Measurements from ENCODE around the gene S100A8.
"Not testable (repeated sequence)": the region's sequence is repeated elsewhere in the genome, so short reads cannot be mapped to it uniquely, and the experiment has no call there.

Gene S100A8

DNA sequence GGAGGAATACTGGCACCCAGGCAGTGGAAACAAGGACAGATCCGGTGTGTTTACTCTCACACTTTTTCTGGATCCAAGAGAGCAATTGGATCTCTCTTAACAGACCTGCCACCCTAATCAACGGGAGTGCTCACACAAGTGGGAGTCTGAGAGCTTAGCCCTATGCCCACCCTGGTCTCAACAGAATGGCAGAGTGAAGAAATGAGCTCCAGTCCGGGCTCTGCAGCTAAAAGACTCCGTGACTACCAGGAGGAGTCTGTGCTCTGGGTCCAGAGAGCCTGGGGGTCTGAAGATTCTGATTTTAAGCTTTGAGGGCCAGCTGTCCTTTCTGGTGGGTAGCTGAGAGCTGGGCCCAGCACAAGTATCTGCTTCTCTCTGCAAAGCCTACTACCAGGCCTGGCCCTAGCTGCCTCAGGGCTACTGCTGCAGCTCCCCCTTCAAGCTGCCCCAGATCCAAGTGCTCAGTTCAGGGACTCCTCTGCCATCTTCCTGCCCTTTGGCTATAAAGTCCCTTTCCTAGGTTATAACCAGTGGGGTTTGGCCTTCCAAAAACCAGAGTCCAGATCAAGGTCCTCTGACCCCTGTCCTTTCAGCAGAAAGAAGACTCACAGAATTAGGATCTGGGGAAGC is 29.3 kb downstream of the S100A8 start:
- no peak for DNase-seq (ENCODE audit: low read depth)

DNA sequence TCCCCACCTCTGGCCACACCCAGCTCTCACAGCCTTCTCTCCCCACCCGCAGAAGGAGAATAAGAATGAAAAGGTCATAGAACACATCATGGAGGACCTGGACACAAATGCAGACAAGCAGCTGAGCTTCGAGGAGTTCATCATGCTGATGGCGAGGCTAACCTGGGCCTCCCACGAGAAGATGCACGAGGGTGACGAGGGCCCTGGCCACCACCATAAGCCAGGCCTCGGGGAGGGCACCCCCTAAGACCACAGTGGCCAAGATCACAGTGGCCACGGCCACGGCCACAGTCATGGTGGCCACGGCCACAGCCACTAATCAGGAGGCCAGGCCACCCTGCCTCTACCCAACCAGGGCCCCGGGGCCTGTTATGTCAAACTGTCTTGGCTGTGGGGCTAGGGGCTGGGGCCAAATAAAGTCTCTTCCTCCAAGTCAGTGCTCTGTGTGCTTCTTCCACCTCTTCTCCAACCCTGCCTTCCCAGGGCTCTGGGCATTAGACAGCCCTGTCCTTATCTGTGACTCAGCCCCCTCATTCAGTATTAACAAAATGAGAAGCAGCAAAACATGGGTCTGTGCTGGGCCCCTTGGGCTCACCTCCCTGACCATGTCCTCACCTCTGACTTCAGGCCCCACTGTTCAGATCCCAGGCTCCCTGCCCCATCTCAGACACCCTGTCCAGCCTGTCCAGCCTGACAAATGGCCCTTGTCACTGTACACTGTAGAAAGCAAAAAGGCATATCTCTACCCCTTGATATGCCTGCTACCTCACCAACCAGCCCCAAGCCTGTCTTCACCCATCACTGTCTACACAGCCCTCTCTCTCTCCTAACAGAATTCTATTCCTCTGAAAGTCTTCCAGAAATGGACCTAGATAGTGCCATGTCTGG is 30.0 kb downstream of the S100A8 start:
- DNase-seq (ENCODE audit: low read depth), result no peak

DNA sequence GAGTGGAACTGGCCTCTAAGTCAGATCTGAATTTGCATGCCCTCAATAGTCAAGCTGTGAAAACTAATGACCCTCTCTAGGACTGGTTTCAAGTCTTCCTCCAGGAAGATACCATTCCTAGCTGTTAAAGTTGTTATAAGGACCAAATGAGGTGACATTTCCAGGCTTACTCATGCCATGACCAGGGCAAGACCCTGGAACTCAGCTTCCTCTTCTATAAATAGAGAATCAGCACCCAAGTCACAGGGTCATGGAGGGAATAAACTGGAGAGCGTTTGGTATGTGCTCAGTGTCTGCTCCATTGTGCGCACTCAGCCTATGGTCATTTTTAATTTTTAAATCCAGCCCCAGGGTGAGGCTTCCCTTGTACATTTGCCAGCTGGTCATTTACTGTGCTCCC is 30.7 kb downstream of the S100A8 start:
- no peak for DNase-seq (ENCODE audit: low read depth)

DNA sequence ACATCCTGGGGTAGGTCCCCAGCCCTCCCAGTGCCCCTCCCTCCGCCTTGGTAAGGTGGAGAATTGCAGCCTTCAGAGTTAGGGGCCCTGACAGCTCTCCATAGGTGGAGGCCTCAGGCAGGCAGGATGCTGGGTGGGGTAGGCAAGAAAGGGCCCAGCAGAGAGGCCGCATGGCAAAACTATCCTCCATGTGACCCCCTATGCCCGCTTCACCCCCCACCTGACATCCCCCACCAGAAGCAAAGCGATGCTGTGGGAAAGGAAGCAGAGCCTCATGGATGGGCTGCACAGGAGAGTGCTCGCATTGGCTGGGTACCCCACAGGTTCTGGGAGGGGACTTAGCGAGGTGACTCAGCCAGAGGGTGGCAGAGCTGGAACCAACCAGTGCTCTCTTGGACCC is 31.6 kb downstream of the S100A8 start:
- no peak for DNase-seq (ENCODE audit: low read depth)

DNA sequence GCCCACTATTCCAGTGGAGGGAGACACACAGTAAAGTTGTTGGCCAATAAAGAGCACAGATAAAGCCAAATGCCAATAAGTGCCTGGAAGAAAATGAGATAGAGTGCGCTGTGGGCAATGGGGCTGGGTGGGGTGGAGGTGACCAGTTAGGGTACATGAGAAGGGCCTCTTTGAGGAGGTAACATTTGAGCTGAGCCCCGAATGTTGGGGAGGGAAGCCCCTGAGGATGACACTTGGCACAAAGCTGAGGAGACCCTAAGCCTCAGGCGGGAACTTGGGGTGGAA is 32.2 kb downstream of the S100A8 start:
- no peak for DNase-seq (ENCODE audit: low read depth)

DNA sequence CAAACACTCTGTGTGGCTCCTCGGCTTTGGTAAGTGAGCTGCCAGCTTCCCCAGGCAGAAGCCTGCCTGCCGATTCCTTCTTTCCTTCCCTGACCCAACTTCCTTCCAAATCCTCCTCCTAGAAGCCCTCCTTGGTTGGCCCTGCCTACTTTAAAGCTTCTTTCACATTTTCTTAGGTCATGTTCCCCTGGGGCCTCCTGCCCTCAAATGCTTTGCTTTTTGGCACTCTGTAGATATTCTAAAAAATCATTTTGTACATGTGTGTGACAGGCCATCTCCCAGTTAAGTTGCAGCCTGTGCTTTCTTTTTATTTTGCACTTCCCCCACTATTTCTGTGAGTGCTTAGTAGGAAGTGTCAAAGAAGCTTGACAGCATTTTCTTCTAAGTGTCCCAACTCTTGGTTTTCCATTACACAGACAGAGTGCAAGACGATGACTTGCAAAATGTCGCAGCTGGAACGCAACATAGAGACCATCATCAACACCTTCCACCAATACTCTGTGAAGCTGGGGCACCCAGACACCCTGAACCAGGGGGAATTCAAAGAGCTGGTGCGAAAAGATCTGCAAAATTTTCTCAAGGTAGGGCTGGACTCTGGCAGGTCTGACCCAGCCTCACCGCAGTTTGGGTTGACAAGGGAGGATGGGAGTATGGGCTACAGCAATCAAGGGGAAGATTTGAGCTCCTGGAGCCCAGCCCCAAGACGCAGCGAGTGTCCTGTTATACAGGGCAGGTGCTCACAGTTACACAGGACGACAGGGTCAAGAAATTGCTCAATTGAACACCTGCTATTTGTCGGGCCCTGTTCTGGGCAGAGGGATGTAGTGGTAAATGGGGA is 32.8 kb downstream of the S100A8 start, which contains the start of gene S100A9:
Gene S100A9 (plus strand): TSS at position 2 of the 838 bp plus-strand sequence. CDS start 430 bp downstream, at position 432.
- no peak for DNase-seq (ENCODE audit: low read depth)

DNA sequence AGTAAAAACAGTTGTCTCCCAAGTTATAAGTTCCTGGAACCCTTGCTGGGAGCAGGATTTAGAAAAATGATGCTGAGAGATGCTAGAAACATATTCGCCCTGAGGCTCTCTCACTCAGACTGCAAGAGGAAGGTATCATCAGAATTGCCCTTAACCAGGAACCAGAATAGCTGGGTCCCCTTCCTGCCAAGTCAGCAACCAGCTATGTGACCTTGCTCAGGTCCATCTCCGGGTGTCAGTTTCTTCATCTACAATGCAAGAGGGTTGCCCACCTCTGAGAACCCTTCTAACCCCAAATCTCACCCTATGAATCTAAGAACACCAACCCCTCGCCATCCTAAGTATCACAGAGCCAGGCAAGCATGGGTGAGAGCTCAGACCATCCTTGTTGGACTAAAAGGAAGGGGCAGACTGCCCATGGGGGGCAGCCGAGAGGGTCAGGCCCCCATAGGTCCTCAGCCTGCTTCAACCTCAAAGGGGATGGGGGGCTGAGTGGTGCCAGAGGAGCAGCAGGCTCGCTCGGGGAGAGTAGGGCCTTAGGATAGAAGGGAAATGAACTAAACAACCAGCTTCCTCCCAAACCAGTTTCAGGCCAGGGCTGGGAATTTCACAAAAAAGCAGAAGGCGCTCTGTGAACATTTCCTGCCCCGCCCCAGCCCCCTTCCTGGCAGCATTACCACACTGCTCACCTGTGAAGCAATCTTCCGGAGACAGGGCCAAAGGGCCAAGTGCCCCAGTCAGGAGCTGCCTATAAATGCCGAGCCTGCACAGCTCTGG is 33.6 kb downstream of the S100A8 start:
- no peak for DNase-seq (ENCODE audit: low read depth)

DNA sequence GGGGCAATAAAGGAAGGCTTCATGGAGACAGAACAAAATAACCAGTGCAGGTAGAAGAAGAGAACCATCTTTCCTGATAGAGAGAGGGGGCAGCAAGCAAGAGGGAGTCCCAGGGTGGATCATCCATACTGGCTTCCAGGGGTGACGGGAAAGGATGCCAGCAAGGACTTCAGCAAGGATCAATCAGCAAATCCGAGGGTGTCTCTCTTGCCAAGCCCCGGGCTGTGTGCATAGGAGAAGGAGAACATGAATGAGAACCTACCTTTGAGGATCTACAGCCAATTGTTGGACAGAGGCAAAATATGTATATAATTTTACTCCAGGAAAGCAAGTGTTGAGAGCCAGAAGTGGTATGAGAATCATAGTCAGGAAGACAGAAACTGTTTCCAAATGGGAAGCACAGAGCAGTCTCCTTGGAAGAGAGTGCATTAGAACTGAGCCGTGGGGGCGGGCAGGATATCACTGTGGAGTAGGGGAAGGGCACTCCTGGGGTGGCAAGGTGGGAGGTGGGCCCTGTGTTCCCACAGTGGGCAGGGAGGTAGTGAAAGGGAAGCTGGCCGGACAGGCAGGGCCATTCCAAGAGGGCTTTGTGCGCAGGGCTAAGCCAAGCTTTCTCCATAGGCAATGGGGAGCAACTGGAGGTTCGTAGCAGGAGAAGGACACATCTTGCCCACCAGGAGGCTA is 34.3 kb downstream of the S100A8 start:
- no peak for DNase-seq (ENCODE audit: low read depth)

DNA sequence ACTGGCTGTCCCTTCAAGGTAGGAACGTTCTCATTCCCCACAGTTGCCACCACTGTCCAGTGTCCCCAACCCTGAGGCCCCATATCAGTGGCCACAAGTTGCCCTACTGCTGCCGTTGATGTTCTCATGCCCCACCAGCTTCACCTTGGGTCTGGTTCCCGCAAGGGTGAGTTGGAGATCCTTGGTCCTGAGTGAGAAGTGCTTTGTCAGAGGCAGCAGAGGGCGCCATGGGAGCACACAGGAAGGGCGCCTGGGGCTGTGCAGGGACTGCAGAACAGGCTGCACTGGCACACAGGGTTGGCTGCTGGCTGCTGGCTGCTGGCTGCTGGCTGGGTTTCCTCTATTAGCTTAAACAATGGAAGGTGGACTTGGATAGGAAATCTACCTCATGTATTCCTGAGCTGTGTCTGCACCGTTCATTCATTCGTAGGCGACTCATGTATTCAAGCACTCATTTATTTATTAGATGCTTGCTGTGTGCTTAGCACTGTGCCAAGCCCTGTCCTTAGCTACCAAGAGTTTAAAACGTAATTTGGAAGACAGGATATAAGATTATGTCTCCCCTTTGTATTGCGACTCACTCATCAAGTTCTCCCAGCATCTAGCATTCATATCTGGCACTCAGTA is 35.3 kb downstream of the S100A8 start:
- DNase-seq (ENCODE audit: low read depth), result peak; percentile 73

DNA sequence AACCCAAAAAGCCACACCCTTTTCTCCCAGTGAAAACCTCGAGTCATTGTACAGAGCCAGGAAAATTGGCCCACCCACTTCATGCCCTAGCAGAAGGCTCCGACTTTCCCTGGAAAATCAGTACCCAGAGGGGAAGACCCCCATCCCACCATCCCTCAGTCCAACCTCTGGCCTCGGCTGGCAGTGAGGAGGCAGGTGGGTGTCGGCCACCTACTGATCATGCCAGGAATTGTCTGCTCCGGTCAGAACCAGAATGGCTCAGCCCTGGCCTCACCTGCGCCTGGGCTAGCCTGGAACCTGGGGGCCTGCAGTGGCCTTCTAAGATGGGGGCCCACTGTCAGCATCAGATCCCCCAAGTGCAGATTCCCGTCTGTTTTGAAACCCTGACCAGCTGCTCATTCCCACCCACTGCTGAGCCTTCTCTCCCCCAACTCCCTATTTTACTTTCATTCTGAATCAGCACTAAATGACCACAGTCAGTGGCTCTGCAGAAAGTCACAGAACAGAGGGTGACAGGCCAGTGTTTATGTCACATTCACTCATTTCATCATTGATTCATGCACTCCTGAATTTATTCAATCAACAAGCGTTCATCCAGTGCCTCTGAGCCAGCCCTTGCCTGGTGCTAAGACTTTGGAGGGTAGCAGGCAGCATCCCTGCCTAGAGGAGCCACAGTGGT is 36.2 kb downstream of the S100A8 start:
- DNase-seq (ENCODE audit: low read depth), result no peak

DNA sequence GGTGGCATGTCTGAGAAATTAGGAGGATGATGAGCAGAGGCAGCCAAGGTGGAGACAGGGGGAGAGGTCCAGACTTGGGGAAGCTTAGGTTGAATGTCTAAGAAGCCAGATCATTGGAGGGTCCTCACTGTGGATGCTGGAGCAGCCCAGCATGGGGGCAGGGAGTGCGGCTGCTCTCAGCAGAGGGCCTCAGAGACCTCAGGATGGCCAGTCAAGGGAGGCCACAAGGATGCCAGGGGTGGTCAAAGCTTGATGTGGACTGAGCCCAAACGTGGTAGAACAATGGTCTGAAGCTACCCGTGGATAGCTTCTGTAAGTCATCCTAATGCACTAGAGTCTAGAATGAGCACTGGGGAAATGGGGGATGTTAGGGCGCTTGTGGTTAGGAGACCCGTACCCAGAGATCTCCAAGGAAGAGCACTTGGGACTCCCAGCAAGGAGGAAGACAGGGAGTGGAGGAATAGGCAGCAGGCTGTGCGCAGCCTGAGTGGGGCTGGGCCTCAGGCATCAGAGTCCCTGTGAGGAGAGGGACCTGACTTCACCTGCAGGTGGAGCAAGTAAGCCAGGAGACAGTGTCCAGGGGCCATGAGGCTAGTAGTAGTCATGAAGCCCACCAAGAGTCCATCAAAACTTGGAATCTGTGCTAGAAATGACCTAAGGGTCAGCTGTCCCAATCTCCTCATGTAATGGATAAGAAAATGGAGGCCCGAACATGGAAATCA is 37.5 kb downstream of the S100A8 start:
- DNase-seq (ENCODE audit: low read depth), result peak; percentile 6

DNA sequence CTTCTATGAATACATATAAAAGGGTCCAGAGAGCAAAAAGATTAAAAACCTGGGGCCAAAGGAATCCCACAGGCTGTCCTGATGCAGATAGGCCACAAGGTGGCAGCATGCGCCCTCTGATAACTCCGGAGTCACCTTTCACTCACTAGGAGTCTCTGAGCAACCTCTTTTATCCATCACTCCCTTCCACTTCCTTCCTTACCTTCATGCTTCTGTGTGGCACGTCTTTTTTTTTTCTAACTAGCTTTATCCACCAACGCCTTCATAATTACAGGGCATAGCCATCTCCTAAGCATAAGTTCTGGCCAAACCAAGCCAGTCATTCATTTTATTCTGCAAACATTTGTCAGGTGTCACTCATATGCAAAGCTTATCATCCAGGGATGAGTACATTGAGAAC is 38.4 kb downstream of the S100A8 start:
- peak; percentile 48 for DNase-seq (ENCODE audit: low read depth)

DNA sequence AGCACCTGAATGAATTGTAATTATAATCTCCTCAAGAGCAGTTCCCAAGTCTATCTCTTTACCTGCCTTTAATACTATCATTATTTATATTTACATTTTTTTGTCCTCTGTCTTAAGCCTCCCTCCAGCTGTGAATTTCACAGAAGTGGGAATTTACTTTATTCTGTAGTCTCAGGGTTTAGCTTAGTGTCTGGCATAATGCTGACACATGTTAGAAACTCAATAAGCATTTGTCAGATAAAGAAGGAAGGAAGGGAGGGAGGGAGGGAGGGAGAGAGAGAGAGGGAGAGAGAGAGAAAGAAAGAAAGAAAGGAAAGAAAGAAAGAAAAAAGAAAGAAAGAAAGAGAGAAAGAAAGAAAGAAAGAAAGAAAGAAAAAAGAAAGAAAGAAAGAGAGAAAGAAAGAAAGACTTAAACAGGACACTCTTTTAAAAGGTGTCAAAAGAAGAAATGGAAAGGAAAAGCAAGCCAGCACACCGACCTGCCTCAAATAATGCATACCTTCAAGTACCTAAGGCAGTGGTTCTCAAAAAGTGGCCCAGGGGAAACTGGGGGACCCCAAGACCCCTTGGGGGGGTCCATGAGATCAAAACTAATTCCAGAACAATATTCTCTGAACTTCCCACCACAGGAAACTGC is 40.4 kb downstream of the S100A8 start:
- DNase-seq (ENCODE audit: low read depth), result no peak

DNA sequence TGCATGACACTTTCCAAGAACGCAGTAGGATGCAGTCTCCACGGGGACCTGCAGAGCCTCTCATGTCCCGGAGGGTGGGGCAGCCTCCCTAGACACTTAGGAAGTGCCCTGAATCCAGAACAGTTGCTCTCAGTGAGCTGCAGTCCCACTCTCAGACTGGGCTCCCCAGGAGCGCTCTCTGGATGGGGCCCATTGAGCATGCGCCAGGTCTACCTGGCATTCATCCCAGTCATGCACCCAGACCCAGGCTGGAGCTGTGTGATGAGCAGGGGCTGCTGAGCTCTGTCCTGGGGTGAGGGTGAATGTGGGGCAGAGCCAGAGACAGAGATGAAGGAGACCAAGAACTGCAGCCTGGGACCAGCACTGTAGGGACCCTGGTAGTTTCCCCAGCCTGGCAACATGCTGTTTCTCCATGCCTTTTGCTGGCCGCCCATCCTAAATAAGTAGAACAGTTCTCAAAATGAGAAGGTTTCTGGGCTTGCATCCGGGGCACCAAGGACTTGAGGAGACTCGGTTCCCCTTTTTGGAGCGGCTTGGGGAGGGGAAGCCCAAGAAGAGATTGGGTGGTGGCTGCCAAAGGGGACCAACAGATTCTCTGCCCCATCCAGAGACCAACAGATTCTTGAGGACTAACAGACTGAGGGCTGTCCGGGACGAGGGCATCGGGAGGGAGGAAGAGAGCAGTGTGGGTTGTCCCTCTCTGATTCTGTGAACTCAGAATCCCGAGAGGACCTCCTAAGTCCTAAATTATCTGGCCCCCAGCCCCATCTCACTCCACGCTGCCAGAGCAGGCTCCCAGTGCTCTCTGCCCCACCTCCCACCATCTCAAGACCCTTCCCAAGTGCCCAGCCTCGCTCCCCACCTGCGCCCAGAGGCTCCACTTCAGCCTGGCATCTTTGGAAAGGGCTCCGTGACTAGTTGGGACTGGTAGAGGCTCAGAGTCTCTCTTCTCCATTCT is 41.2 kb downstream of the S100A8 start:
- DNase-seq (ENCODE audit: low read depth), result no peak

DNA sequence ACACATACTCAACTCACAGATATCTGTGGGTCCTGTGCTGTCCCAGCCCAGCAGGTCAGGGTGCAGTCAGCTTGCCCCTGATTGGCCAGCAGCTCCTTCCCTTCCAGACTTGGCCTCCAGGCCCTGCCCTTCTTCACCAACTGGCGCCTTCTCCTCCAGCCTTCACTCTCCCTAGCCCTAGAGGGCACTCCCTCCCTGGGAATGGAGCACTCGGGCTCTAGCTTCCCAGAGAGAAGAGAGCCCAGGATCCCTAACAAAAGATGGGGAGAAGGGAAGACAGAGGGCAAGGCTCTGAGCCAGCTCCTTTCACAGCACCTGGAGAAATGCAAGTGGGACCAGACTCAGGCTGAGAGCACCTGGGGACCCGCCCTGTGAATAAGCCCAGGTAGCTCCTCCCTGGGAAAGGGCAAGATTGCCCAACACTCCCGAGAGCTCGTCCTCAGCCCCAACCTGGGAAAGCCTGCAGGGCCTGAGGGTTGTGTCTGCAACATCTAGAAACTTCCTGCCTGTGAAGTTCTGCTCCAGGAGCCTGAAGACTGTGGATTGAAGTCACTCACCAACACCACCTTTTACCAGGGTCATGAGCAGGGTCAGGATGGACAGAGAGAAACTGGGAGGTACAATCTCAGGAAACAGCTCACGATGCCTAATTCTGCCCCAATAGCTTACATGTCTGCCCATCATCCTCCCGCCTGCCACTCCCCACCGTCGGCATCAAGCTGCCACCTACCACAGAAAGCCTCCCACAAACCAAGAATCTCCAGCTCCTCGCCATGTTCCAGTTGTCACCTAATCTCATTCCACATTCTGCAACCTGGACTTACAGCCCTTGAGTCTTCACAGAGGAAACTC is 42.1 kb downstream of the S100A8 start, which contains the start of gene PGLYRP4:
Gene PGLYRP4 (minus strand): TSS at position 331 of the 852 bp plus-strand sequence. CDS start 909 bp downstream, outside the sequence.
- DNase-seq (ENCODE audit: low read depth), result no peak

DNA sequence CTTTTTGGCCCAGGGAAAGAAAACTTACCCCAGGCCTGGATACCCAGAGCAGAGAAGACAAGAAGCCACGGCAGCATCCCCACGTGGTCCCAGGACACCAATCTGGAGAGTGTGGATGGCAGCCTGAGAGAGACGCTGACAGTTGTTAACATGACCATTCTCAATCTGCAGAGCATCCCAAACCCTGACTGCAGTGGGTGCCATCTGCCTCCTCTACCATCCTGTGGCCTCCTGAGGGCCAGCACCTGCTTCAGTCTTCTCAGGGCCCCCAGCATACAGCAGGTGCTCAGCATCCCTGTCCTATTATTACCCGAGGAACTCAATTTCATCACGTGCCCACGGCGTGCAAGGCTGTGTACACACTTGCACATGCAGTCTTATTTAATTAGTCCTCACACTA is 43.0 kb downstream of the S100A8 start:
- no peak for DNase-seq (ENCODE audit: low read depth)

DNA sequence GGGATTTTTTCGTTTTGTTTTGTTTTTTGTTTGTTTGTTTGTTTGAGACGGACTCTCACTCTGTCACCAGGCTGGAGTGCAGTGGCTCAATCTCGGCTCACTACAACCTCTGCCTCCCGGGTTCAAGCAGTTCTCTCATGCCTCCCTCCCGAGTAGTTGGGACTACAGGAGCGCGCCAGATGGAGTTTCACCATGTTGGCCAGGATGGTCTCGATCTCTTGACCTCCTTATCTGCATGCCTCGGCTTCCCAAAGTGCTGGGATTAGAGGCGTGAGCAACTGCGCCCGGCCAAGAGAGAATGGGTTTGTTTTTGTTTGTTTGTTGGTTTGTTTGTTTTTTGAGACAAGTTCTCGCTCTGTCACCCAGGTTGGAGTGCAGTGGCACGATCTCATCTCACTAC is 43.8 kb downstream of the S100A8 start:
- DNase-seq (ENCODE audit: low read depth), result not testable (repeated sequence)
